H1 (cell line): ENCODE measurements around the gene EXT2.

Experiments
- CEBPB ChIP-seq: IDR thresholded peaks from 2 replicates; pipeline ENCODE4 v1.6.1; 2012; ENCODE audit warnings: low read depth, low read length
- CREB1 ChIP-seq: IDR thresholded peaks from 2 replicates; pipeline ENCODE4 v1.6.1; 2012; ENCODE audit warnings: inconsistent platforms
- CTCF ChIP-seq, 3 experiments: IDR thresholded peaks; 1 replicate in 2 of 3; 2 replicates in 1 of 3; pipeline versions ENCODE4 v1.5.1 to v1.6.1; 2011; ENCODE audit warnings: low read length in 3 of 3, mild to moderate bottlenecking in 3 of 3, inconsistent platforms in 2 of 3, low read depth in 1 of 3, moderate library complexity in 1 of 3; ENCODE audit not compliant: insufficient read depth in 1 of 3; ENCODE audit errors: control extremely low read depth in 1 of 3
- EGR1 ChIP-seq: IDR thresholded peaks from 2 replicates; pipeline ENCODE4 v1.6.1; 2011; ENCODE audit warnings: low read depth, low read length, borderline replicate concordance
- POLR2AphosphoS5 ChIP-seq: IDR thresholded peaks from 2 replicates; pipeline ENCODE4 v1.6.1; 2011; ENCODE audit warnings: low read depth, low read length
- YY1 ChIP-seq: IDR thresholded peaks from 2 replicates; pipeline ENCODE4 v1.6.1; 2011; ENCODE audit warnings: low read depth, mild to moderate bottlenecking, low read length
- ZNF274 ChIP-seq: IDR thresholded peaks from 2 replicates; pipeline ENCODE4 v1.7.0; 2012; ENCODE audit warnings: low read length, borderline replicate concordance; ENCODE audit errors: extremely low read depth

- TF ChIP-seq CTCF (IDR thresholded peaks at IDR 0.05; ENCODE audit: control extremely low read depth in 1 of 3, insufficient read depth in 1 of 3, low read depth in 1 of 3, low read length in 3 of 3) (peak; percentile 38 to 83 (median 74)), POLR2AphosphoS5 (no peak), EGR1 (no peak), CEBPB (no peak), ZNF274 (no peak), CREB1 (no peak), YY1 (no peak)
These were observed 1.1 kb upstream of the EXT2 start for GRCh38 chr11:44094260-44094868.
